ENCODE data around the gene COL16A1.

COL16A1 gene

DNA sequence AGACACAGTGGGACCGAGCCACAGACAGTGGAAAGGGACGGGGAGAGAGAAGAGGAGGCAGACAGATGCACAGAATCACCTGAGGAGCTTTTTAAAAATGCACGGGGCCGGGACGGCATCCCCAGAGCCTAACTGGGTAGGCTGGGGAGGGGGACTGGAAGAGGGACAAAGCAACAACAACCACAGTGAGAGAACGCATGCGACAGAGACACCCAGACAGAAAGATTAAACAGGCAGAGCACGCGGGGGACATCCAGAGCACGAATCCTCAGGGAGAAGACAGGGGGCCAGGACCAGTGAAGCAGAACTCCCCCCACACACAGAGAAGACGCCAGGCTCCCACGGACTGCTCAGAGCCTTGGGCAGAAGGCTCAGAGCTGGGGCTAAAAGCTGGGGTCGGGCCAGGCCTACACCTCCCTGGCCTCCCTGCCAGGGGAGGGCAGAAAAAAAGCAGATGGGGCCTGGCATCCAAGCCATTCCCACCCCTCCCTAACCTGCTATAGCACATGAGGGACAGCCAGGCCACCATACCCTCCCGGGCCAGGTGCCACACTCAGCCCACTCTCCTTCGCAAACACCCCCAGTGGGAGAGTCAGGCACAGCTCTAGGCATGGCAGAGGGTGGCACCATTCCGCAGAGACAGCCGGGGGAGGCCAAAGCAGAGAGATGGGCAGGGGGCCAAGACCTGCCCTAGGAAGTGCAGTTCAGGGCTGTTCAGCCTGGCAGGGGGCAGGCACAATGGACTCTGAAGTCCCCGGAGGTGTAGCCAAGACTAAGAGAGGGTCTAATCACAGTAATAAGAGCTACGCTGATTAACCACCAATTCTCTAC lies 29.8 kb upstream of the COL16A1 start:
- DNase-seq, result peak in 4 of 51 donors; percentile 12 to 37 (median 14)

DNA sequence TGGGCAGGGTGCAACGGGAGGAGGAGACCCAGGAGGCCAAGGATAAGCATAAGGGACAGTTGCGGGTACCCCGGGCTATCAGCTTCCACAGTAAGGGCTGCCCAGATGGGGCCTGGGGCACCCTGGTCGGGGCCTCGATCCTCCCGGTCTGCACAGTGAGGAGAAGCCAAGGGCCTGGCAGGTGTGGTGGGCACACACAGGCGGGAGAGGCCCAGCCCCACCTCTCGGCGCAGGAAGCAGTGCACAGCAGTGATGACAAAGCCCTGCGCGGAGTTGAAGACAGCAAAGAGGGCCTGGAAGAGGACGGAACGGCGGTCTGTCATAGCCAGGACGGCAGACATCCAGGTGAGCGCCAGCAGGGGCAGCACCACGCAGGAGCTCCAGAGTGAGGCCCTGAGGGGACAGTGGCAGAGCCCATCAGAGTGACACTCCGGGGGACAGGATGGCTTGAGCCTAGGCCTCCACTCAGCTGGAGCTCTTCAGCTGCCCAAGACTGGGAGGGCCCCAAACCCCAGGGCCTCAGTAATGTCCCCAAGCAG lies 29.0 kb upstream of the COL16A1 start:
- no peak for DNase-seq

- DNase-seq, result no peak
Measured at GRCh38 chr1:31732343-31732742, 28.5 kb upstream of the COL16A1 start.

DNA sequence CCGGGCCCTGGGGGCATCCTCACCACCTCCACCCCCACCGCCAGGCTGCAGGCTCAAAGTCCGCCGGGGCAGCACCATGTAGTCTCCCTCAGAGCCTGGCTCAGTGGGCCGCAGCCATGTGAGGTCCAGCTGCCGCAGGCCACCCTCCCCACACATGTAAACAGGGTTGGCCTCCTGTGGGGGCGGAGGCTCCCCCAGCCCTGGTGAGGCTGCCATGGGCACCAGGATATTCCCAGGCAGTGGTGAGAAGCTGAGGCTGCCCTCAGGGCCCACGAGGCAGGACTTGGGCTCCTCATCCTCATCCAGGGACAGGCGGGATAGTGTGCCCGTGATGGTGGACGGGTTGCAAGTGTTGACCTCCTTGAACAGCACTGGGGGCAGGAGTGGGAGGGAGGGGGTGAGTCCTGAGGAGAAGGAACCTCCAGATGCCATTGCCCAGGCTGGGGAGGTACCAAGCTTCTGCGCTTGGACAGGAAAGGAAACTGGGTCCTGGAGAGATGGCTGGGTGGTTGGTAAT lies 27.3 kb upstream of the COL16A1 start:
- DNase-seq, result no peak

GRCh38 chr1:31730336-31731048 lies 26.7 kb upstream of the COL16A1 start:
- DNase-seq, result no peak

DNA sequence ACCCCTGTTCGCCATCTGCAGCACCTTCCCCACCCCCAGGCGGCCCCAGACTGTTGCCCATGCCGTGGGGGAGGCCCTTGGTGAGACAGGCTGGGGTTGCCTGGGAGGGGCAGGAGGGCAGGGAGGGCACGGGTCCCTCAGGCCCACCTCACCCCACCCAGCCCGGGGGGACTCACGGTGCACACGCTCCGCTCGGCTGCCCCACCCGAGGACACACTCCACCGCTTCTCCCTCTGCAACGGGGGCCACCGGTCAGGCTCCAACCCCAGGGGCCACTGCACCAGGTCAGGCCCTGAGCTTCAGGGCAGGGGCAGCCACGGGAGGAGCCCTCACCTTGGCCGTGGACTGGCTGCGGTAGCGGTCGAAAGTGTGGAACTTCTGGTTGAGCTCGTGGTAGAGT lies 24.0 kb upstream of the COL16A1 start:
- DNase-seq, result no peak

DNA sequence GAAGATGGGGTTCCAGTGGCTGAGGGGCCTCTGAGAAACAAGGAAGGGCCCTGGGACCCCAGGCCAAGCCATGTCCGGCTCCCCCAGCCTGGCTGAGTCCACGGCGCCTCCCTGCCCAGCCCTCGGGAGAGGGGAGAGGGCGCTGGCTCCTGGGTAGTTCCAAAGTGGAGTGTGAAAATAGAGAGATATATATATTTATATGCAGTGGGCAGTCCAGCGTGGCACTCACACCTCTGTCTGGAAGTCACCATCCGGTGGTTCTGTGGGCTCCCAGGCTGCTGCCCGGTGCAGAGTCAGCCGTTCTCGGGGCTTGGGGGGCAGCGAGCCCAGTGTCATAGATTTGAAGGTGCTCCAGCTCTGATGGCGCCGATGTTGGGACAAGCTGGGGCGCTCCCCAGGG lies 23.4 kb upstream of the COL16A1 start:
- no peak for DNase-seq

DNA sequence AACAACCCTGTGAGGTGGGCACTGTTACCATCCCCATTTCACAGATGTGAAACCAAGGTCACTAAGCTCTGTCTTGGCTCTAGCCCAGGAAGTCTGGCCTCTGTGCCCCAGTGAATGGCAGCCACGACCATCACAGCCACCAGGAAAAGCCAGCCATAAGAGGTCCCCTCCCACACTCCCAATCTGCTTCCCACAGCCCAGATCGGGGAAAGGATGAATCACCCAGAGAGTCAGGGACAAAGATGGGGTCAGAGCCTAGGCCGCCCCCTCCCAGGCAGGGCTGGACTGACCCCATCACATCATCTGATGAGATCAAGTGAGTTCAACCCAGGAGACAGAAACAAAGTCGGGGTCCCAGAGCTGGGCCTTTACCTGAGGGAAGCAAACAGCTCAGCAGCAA lies 22.9 kb upstream of the COL16A1 start:
- no peak for DNase-seq

- DNase-seq, result peak in 3 of 51 donors; percentile 5 to 34 (median 11)
Measured at GRCh38 chr1:31725777-31726535, 22.1 kb upstream of the COL16A1 start.

DNA sequence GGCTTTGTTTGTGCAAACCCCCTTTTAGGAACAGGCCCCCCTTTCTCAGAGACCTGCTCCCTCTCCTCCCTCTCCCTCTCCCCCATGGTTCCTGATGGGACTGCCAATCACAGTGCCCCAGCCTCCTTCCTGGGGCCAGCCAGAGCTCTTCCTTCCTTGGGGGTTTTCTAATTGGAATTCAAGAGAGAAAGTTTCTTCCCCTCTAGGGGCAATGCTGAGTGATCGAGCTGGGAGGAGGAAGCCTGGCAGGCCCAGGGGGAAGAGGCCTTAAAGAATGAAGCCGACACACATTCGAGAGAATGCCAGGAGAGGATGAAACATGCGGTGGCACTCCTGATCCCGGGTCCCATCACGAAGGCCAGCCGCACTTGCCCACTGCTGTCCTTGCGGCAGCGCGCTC lies 21.3 kb upstream of the COL16A1 start:
- DNase-seq, result no peak

- peak in 19 of 51 donors; percentile 4 to 73 (median 23) for DNase-seq
Measured at GRCh38 chr1:31723828-31724359, 20.1 kb upstream of the COL16A1 start.

GRCh38 chr1:31718327-31718897 lies 14.6 kb upstream of the COL16A1 start:
- DNase-seq, result no peak

DNA sequence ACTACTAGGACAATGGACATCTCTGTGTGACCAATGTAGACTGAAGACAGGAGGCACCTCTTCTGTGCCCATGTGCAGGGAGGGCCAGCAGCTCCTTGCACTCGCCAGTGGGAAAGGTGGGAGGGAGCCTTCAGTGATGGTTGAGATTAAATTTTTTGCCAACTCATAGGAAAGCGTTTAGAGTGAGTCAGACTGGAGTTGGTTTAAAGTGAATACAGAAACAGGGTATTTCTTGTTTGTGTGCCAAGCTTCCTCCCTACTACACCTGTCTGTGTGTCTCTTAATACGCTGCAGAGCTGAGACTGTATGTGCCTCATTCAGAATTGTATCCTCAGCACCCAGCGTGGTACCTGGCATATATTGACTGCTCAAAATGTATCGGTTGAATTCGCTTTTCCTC lies 13.5 kb upstream of the COL16A1 start:
- DNase-seq, result peak in 1 of 51 donors; percentile 28

DNA sequence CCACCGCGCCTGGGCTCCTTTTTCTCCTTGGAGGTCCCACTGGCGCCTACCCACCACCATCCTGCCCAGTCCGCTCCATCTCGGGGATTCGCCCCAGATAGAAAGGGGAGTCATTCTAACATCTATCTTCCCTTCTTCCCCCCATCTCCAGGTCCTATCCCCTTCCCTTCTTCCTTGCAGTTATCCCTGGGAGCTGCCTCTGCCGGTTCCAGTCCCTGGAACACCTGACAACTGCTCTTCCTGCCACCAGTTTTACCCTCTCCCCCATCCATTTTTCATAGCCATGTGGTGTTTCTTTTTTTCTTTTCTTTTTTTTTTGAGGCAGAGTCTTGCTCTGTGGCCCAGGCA lies 12.0 kb upstream of the COL16A1 start:
- DNase-seq, result no peak

DNA sequence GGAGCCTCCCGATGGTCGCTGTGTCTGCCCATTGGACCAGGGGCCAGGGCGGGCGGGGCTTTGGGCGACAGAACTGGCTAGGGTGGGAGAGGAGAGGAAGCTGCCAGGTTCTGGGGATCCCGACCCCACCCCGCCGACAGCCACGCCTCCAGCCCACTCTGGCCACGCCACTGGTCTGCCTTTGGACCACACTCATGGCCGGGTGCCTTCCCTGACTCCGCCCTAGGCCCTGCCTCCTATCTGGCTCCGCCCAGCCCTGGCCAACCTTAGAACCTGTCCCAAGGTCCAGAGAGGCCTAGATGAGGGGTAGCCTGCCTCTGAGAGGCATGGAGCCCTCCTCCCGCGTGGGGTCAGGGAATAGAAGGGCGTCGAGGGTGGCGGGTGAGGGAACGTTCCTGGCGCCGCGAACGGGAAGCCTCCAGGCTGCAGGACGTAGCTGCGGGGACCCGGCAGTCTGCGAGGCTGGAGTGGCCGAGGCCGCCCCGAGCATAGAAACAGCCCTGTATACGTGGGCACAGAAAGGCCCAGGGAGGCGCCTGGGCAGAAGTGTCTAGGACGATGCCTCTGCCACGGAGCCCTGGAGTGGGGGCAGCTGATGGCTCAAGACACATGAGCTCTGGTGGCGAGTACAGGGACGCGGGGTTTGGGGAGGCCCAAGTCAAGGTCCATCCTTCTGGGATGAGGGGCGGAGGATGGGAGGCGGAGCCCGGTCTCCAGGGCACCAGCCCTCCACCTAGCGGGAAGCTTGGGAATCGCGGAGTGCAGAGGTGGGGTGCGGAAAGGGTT lies 11.5 kb upstream of the COL16A1 start:
- DNase-seq, result peak in 50 of 51 donors; percentile 22 to 88 (median 68)

DNA sequence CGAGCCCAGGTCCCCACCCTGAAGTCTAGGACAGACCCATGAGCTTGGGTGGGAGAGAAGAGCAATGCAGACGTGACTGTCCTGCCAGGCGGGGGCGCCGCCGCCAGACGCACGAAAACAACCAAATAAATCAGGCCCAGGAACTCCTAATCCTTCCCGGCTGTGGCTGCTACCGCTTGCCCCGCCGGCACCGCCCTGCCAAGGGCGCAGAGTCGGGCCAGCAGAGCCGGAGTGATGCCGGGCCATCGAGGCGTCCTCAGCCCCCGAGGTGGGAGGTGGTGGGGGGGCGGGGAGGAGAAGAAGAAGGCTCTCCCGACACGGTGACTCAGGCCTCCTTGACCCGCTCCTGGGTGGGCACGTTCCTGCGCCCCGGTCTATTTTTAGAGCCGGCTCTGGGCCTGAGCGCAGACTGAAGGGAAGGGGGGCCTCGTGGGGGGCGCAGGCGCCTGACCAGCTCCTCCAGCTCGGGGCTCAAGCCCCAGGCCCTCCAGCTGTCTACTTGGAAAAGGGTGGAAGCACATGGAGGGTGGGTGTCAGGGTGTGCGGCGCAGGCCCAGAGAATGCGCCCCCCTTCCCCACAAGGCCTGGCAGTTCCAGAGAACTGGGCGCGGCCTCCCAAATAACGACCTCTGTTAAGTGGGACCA lies 10.7 kb upstream of the COL16A1 start:
- peak in 31 of 51 donors; percentile 9 to 70 (median 39) for DNase-seq

DNA sequence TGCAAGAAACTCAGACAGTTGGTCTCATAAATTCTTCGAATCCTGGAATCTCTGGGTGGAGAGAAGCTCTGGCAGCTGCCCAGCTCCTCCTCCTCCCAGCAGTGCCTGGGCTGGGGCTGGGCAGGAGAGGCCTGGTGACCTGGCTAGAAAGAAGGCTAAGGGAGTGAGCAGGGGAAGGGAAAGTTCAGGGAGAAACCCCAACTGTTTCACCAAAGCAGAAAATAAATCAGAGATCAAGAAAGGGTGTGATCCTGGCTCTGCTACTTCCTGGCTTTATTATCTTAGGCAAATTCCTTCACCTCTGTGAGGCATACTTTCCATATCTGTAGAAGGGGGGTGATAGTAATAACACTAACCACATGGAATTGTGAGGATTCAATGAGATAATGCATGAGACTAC lies 8.8 kb upstream of the COL16A1 start:
- peak in 1 of 51 donors; percentile 6 for DNase-seq

DNA sequence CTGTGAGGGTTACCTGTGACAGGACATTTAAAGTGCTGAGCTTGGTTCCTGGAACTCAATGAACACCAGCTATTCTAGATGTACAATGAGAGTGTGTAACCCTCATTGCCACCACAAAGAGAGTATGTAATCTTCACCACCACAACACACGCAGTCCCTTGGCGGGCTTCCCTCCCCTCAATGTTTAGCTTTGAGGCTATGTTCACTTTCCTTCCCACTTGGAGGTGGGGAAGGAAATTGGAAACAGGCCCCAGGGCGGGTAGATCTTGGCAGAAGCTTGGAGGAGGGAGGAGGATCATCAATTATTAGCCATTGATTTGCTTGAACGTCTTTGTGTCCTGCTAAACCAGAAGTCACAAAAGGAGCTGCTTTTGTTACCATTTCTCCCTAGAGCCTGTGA lies 8.3 kb upstream of the COL16A1 start:
- no peak for DNase-seq

DNA sequence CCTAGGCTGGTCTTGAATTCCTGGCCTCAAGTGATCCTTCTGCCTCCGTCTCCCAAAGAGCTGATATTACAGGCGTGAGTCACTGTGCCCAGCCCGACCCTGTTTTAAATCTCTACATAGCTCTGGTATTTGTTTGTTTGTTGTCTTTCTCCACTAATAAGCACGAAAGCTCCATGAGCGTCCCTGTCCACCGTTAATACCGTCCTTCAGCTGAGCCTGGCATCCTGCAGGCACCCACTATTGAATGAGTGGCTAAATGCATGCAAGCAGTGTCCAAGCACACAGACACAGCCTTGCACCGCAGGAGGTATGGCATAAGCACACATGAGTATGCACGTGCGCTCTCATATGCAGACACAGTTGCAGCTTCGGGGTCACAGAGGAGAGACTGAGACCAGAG lies 4.5 kb upstream of the COL16A1 start:
- DNase-seq, result no peak

- no peak for DNase-seq
Measured at GRCh38 chr1:31707711-31708110, 3.9 kb upstream of the COL16A1 start.
